GM12874 (cell line): ENCODE results near the gene HSD17B7.

Experiments used
- CTCF ChIP-seq: IDR thresholded peaks from 2 replicates; pipeline ENCODE4 v1.5.1; 2011; ENCODE audit warnings: low read depth, mild to moderate bottlenecking, control low read depth, low read length, moderate library complexity; ENCODE audit not compliant: insufficient read depth

The HSD17B7 gene

DNA sequence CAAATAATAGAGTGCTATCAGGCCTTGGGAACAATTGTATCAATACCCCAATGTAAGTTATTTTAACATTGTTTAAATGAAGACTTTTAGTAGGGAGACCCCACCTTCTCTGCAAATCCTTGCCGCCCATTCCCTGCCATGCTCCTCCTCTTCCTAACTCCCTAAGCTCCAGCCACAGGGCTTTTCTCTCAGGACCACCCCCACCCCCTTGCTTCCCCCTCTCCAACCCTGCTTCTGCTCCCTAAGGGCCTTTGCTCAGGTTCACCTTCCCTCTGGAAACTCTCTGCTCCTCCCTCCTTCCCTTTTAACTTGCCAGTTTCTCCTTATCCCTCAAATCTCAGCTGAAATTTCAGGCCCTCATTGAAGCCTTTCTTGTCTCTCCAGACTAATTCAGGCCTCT is 53.7 kb downstream of the HSD17B7 start:
- TF ChIP-seq CTCF = no peak

DNA sequence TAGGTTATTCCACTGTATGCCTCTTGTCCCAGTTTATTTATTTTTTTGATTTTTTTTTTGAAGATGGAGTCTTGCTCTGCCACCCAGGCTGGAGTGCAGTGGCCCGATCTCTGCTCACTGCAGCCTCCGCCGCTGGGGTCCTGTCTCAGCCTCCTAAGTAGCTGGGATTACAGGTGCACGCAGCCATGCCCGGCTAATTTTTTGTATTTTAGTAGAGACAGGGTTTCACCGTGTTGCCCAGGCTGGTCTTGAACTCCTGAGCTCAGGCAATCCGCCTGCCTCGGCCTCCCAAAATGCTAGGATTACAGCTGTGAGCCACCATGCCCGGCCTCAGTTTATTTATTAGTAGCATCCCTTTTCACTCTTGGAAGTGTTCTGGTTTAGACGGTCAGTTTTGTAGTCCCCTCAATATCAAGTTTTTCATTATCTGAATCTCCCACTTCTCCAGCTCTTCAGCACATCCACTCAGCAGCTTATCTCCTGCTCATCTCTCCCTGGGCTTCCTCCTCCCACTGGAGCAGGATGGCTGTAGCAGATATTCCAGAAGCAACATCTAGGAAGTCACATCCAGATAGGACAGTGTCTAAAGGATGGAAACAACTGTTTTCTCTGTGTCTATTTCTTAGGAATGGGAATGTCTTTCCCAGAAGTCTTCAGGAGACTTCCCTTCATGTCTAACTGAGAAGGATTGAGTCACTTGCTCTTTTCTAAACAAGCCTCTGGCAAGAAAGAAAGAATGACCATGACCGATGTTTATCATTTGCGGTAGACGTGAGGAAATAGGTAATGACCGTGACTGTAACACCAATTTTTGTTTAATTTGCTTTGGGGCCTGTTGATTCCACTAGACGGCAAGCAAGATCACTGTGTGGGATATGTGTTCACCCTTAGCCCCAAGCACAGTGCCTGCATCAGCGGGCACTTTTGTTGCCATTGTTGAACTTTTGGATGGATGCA is 56.0 kb downstream of the HSD17B7 start:
- TF ChIP-seq CTCF = no peak

DNA sequence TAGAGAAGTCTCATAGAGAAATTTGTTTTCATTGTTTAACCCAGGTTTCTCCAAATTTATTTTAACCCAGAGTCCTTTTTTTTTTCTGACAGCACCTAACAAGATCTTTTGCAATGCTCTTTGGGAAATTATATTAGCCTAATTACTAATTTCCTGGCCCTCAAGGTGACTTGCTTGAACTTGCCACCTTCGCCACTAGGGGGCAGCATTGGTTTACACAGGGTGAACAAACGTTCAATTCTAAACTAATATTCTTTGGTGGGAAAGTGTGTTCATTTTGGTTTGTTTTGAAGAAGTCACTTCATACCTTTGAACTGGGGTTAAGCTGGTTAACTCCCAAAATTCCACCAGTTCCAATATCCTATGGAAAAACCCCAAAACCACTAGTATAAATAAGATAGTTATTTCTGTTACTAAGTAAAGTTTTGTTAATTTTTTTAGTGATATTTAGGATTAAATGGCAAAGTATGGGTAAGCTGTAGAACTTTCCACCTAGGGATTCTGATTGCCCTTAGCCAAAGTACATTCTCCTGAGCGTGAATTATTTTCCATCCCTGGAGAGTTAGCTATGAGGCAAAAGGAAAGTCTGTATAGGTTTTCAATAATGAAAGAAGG is 57.4 kb downstream of the HSD17B7 start:
- peak; percentile 79 for TF ChIP-seq CTCF

GRCh38 chr1:162849711-162850110 is 59.2 kb downstream of the HSD17B7 start:
- TF ChIP-seq CTCF = no peak

DNA sequence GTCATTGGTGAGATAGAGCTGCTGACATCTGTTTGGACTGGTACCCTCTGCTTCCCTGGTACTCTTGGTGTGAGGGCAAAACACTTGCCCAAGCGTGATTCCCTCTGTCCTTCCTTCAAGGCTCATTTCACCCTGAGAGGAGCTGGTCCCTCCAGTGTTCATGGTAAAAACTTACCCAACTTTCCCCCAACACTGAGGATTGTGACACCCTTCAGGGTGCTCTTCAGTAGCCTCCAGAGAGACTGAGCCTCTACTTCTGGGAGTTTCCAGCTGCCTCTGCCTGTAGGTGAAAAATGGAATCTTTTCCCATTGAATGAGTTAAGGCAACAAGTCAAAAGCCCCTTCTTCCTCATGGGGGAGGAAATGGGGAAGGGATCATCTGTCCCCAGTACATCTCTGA is 60.8 kb downstream of the HSD17B7 start:
- no peak for TF ChIP-seq CTCF

GRCh38 chr1:162854245-162854882 is 63.9 kb downstream of the HSD17B7 start:
- peak; percentile 58 for TF ChIP-seq CTCF

- no peak for TF ChIP-seq CTCF
Observed at GRCh38 chr1:162855461-162856150, 65.1 kb downstream of the HSD17B7 start.
